Measurements from ENCODE around the gene IRX6.

The IRX6 gene

DNA sequence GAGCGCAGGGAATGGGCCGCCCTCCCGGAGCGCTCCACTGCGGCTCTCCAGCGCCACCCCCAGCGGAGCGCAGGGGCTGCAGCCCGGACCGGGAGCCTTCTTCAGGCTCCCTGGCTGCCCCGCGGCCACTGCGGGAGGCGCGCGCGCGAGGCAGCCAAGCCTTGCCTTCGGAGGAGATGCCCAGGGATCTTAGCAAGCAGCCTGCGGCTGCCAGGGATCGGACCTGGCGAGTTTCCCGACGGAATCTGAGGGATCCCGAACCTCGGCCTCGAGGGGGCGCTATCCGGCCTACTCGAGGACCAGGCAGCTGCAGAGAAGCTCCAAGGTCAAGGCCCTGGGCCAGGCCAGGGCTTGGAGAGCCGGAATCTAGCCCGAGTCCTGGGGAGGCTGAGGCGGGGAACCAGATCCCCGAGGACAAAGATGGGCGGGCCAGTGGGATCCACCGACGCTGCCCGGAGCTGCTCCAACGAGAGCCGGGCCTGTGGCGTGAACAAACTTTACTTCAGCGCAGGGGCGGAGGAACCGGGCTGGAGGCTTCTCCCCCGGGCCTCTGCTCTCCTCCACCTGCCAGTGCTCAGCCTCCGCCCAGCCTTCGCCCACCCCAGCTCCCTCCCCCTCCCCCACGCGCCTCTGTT lies at the start of gene IRX6:
Gene IRX6, plus strand, starts transcription at position 567 of the 635 bp plus-strand sequence. CDS start 889 bp downstream, outside the sequence.
- DNase-seq (ENCODE audit: low read depth): no peak

GRCh38 chr16:55274391-55274790 lies 49.6 kb upstream of the IRX6 start:
- no peak for DNase-seq (ENCODE audit: low read depth)

GRCh38 chr16:55275167-55275566 lies 48.8 kb upstream of the IRX6 start:
- DNase-seq (ENCODE audit: low read depth): no peak

DNA sequence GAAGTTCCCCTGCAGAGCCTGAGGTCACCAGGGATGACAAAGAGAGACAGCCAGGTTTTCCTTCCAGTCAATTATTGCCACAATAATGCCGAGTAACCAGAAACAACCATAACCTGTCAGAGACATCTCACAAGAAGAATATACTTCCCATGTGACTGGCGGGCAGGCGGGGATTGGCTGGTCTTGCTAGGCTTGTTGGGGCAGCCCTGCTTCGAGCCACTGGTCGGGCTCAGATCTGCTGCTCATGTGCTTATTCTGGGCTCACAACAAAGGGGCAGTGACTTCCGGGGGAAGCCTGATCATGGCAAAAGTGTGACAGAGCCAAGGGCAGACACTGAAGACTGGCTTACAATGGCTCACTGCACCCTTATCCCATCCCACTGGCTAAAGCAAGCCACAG lies 48.1 kb upstream of the IRX6 start:
- DNase-seq (ENCODE audit: low read depth): no peak

DNA sequence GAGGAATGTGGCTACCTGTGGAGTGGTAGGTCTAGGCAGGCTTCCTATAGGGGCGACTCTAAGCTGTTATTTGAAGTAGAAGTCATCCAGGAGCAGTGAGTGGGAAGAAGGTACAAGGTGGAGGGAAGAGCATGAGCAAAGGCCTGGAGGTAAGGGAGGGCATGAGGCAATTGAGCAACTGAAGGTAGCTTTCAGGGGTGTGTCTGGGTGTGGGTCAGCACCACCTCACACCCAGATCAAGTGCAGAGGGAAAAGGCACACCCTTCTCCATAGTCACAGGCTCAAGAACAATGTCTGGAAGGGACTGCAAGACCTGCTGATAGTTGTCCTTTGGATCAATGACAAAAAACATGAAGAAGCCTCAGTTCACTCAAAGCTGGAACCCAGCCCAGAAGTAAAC lies 46.5 kb upstream of the IRX6 start:
- no peak for DNase-seq (ENCODE audit: low read depth)

DNA sequence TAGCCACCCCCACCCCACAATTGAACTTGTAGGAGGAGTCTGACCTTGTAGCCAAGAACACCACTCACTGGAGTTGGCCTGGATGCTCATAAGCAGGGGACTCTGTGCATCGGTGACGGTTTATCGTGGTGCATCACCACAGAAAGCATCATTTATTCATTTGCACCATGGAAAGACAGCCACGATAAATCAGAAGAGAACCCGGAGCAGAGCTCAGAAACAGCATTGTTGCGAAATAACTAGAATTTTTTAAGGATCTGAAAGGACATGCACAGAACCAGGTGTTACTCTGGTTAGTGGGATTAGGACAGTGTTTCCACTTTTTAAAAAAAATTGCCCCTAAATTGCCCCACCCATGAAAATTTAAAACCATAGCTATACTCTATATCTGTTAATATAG lies 44.4 kb upstream of the IRX6 start:
- no peak for DNase-seq (ENCODE audit: low read depth)

GRCh38 chr16:55280587-55280986 lies 43.4 kb upstream of the IRX6 start:
- DNase-seq (ENCODE audit: low read depth): no peak

DNA sequence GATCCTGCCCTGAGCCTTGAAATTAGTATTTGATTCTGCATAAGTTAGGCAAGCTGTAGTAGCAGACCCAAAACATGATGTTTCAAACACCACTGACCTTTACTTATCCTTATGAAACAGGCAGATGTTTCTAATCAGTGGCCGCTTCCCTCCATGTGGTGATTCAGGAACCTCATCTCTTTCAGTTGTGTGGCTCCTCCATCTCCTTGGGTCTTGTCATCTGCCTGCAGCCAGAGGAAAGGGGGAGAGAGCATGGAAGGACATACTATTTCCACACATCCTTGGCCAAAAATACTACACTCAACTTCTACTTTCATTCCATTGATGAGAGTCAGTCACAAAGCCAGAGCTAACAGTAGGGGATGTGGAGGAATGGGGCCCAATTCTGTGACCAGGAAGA lies 41.6 kb upstream of the IRX6 start:
- no peak for DNase-seq (ENCODE audit: low read depth)

- no peak for DNase-seq (ENCODE audit: low read depth)
These were observed 39.9 kb upstream of the IRX6 start for GRCh38 chr16:55283812-55284717.

GRCh38 chr16:55284718-55285099 lies 39.3 kb upstream of the IRX6 start:
- no peak for DNase-seq (ENCODE audit: low read depth)

DNA sequence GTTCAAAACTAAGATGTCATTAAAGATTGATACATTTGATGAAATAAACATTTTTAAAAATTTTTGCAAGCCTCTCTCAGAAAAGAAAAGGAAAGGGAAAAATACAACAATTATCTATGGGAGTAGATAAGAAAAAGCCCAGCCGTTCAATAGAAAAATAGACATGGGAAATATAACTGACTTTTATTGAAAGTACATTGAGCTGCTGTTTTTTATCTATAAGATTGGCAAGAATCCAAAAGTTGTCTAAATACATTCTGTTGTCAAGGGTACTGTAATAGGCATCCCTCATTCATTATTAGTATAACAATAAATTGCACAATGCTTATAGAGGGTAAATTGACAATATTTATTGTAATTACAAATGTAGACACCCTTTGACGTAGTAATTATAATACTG lies 38.4 kb upstream of the IRX6 start:
- no peak for DNase-seq (ENCODE audit: low read depth)

- DNase-seq (ENCODE audit: low read depth): no peak
These were observed 34.6 kb upstream of the IRX6 start for GRCh38 chr16:55289353-55289752.

DNA sequence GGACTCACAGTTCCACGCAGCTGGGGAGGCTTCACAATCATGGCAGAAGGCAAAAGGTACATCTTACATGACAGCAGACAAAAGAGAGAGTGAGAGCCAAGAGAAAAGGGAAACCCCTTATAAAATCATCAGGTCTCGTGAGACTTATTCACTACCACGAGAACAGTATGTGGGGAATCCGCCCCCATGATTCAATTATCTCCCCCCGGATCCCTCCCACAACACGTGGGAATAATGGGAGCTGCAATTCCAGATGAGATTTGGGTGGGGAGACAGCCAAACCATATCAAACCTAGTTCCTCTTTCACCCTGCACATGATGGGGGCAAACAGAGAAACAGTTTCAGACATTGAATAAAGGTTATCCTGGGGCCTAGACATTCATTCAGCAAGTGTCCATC lies 32.2 kb upstream of the IRX6 start:
- DNase-seq (ENCODE audit: low read depth): no peak

DNA sequence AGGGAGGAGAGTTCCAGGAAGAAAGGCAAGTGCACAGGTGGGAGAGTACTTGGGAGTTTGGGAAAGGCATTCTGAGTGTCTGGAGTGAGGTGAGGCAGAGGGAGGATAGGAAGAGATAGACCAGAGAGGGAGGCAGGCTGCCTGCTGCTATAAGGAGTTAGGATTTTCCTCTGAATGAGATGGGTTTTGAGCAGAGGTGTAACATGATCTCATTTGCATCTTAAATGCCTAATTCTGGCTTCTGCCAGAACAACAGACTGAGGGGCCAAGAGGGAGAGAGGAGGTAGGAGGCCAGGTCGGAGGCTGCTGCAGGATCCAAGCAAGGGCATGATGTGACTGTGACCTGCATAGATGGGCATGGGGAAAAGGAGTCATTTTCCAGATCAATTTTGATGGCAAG lies 31.5 kb upstream of the IRX6 start:
- DNase-seq (ENCODE audit: low read depth): no peak

GRCh38 chr16:55294129-55294528 lies 29.9 kb upstream of the IRX6 start:
- no peak for DNase-seq (ENCODE audit: low read depth)

GRCh38 chr16:55294931-55295342 lies 29.1 kb upstream of the IRX6 start:
- DNase-seq (ENCODE audit: low read depth): no peak

DNA sequence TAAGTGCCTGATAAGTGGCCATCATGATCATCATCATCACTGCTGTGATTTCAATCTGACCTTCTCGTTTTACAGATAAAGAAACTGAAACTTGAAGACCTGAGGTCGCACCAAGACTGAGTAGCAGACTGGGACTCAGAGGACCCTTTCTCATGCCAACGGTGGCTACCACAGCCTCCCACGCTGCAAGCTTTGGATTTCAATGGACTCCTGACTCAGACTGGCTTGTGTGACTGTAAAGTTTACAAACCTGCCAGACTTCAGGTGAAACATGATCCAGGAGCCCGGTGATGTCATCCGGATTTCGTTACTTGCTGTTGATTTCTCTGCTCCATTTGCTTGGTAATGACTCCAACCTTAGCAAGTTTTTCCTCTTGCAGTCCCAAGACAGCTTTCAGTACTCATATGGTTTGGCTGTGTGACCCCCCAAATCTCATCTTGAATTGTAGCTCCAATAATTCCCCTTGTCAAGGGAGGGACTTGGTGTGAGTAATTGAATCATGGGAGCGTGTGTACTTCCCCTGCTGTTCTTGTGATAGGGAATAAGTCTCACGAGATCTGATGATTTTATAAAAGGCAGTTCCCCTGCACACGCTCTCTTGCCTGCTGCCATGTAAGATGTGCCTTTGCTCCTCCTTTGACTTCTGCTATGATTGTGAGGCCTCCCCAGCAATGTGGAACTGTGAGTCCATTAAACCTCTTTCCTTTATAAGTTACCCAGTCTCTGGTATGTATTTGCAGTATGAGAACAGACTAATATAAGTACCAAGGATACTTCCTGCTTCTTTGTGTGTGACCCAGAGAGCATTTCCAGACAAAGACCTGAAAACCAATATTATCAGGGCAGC lies 26.7 kb upstream of the IRX6 start:
- no peak for DNase-seq (ENCODE audit: low read depth)

GRCh38 chr16:55297910-55298479 lies 26.0 kb upstream of the IRX6 start:
- DNase-seq (ENCODE audit: low read depth): no peak

DNA sequence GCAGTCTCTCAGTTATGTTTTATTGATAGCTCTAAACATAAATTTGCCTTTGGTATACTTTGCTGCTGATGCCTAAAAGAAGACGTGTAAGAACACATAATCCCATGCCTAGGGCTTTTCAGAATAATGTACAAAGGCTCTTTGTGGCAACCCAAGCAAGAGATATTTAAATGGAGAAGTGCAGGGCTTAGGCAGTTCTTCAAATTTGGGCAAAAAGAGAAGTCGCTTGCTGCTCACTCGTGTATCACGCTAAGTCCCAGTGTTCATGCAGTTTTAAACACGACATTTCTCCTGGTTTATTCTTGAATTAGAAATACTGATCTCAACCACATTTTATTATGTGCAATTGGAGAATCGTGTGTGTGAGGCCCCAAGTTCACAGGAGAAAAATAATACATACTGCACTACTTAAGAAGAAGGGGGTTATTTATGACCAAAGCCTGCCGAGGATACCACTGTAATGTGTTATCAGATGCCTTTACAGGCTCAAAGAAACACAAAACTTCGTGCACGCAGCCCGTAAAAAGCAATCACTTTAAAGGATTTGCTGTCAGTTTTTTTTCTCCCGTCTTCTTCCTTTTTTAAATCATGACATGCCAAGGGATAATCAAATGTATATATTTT lies 22.5 kb upstream of the IRX6 start:
- no peak for DNase-seq (ENCODE audit: low read depth)

GRCh38 chr16:55302635-55303034 lies 21.4 kb upstream of the IRX6 start:
- no peak for DNase-seq (ENCODE audit: low read depth)

GRCh38 chr16:55308973-55309372 lies 15.0 kb upstream of the IRX6 start:
- no peak for DNase-seq (ENCODE audit: low read depth)

GRCh38 chr16:55322327-55322726 lies 1.7 kb upstream of the IRX6 start:
- no peak for DNase-seq (ENCODE audit: low read depth)
